Effector CD8-positive, alpha-beta T cell (primary cell): ENCODE measurements around the gene MCM10.

Source experiments
- DNase-seq: peaks from one replicate; lab custom pipeline; 2025; lab: John Stamatoyannopoulos, UW

MCM10 gene

GRCh38 chr10:13165177-13165576, 3.8 kb downstream of the MCM10 start:
- DNase-seq: no peak

GRCh38 chr10:13167568-13167967, 6.2 kb downstream of the MCM10 start:
- DNase-seq: no peak

GRCh38 chr10:13168781-13169180, 7.4 kb downstream of the MCM10 start:
- no peak for DNase-seq

- DNase-seq: no peak
These were observed 12.3 kb downstream of the MCM10 start for GRCh38 chr10:13173616-13174015.

GRCh38 chr10:13180788-13181187, 19.4 kb downstream of the MCM10 start:
- DNase-seq: no peak

GRCh38 chr10:13182424-13182823, 21.1 kb downstream of the MCM10 start:
- DNase-seq: no peak

GRCh38 chr10:13183625-13184024, 22.3 kb downstream of the MCM10 start:
- DNase-seq: no peak

- DNase-seq: no peak
These were observed 22.9 kb downstream of the MCM10 start for GRCh38 chr10:13184276-13184675.

- no peak for DNase-seq
These were observed 23.6 kb downstream of the MCM10 start for GRCh38 chr10:13184730-13185514.

- no peak for DNase-seq
These were observed 25.8 kb downstream of the MCM10 start for GRCh38 chr10:13187135-13187534.

- DNase-seq: no peak
These were observed 27.2 kb downstream of the MCM10 start for GRCh38 chr10:13188593-13188992.

- no peak for DNase-seq
These were observed 28.6 kb downstream of the MCM10 start for GRCh38 chr10:13189961-13190360.

- no peak for DNase-seq
These were observed 29.5 kb downstream of the MCM10 start for GRCh38 chr10:13190816-13191215.

GRCh38 chr10:13191362-13191761, 30.0 kb downstream of the MCM10 start:
- DNase-seq: no peak

GRCh38 chr10:13193637-13194036, 32.3 kb downstream of the MCM10 start:
- no peak for DNase-seq

- no peak for DNase-seq
These were observed 33.7 kb downstream of the MCM10 start for GRCh38 chr10:13195016-13195415.

GRCh38 chr10:13201132-13201531, 39.8 kb downstream of the MCM10 start:
- no peak for DNase-seq

- DNase-seq: no peak
These were observed 44.7 kb downstream of the MCM10 start for GRCh38 chr10:13206091-13206490.

GRCh38 chr10:13206546-13207443, 45.4 kb downstream of the MCM10 start:
- no peak for DNase-seq

GRCh38 chr10:13213163-13213562, 51.8 kb downstream of the MCM10 start:
- DNase-seq: no peak

- DNase-seq: no peak
These were observed 57.5 kb downstream of the MCM10 start for GRCh38 chr10:13218878-13219277.

- DNase-seq: no peak
These were observed 58.6 kb downstream of the MCM10 start for GRCh38 chr10:13219685-13220670.
